Kidney tubule cell (primary cell): ENCODE results near the gene TAF1L.
A peak's percentile ranks its signal among the peaks of the same experiment; 100 is the strongest.

Source experiments
- DNase-seq: peaks from one replicate; pipeline ENCODE4 v3.0.0-alpha.2; 2018; ENCODE audit warnings: low spot score

TAF1L gene

DNA sequence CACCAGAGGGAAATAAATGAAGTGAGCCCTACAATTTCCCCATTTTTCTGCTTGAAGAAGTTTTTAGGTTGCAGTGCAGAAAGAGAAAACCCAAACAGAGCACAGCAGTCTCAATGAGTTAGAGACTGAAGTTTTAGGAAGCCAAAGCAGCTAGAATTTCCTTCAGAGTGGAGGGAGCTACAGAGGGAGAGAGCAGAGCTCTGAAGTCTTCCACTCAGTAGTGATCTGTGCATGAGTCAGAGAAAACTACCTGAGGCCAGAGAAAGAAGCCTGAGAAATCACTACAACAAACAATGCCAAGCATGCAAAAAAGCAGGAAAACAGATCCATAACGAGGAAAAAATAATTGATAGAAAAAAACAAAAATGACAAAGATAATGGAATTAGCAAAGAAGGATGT lies 44.6 kb downstream of the TAF1L start:
- DNase-seq: peak; percentile 30

DNA sequence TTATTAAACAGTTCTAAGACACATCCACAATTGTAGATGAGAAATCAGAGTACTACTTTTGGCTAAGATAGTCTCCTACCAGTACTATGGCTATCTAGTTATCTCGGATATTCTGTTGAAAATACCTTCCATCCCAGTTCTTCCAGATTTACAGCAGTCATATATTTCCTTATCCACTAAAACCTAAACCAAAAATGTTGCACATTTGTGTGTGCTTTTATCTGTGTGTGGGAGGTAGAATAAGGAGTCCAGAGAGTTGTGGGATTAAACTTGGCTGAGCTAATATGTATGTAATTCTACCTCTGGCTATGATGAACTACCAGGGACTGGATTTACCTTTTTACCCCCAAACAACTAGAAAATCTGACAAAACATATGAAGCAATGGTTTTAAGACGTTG lies 45.0 kb downstream of the TAF1L start:
- no peak for DNase-seq

DNA sequence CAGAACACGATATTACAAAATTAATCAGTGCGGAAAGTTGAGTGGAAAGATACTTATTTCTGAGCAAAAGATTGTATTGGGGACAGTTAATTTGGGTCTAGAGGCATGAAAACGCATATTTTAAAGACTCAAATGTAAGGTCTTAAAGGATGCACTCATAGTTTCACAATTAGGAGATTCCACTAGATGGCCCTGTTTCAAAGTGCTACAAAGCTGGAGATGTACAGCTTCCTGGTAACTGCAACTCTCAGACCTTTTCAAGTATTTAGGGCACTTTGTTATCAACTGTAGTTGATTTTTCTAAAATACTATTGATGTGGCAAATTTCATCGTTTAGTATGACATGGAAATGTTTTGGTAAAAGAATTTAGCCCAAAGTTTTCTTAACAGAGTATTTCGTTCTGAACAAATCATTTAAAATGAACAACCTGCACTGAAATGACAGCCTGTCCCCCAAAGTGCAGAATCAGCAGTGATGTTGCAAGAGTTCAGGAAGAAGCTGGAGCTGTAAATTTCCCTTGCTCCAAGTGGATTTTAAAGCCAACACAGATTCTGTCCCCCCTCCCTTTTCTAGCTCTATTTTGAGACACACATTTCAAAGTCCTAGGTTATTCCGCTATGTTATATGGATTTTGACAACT lies 46.3 kb downstream of the TAF1L start:
- peak; percentile 51 for DNase-seq

GRCh38 chr9:32587901-32588300 lies 47.6 kb downstream of the TAF1L start:
- no peak for DNase-seq

GRCh38 chr9:32584784-32585183 lies 50.7 kb downstream of the TAF1L start:
- peak; percentile 21 for DNase-seq

GRCh38 chr9:32581512-32582143 lies 53.8 kb downstream of the TAF1L start:
- peak; percentile 56 for DNase-seq

GRCh38 chr9:32580631-32581300 lies 54.7 kb downstream of the TAF1L start:
- DNase-seq: peak; percentile 9

- DNase-seq: peak; percentile 58
Measured at GRCh38 chr9:32579706-32580331, 55.6 kb downstream of the TAF1L start.
